ENCODE results near the gene ARHGAP6.

The ARHGAP6 gene

GRCh38 chrX:11438767-11439166, 227.0 kb downstream of the ARHGAP6 start:
- Mint-ChIP-seq H3K27ac (no peak overlapping the region), H3K4me1 (ENCODE audit: low read depth) (no peaks in the 10 kb centered on the region), H3K27me3 (peaks cover 1% of the 10 kb centered on the region), H3K36me3 (ENCODE audit: low read depth) (no peaks in the 10 kb centered on the region), H3K4me3 (no peak overlapping the region), H3K9me3 (no peaks in the 10 kb centered on the region)
- intact Hi-C loops (cut with micrococcal nuclease), result no loop called here

GRCh38 chrX:11438380-11438723, 227.4 kb downstream of the ARHGAP6 start:
- no peak overlapping the region for H3K27ac Mint-ChIP-seq
- intact Hi-C loops (cut with micrococcal nuclease), result no loop called here
- no peak overlapping the region for H3K4me3 Mint-ChIP-seq
- no peaks in the 10 kb centered on the region for H3K9me3 Mint-ChIP-seq
- no peaks in the 10 kb centered on the region for H3K4me1 Mint-ChIP-seq (ENCODE audit: low read depth)
- H3K27me3 Mint-ChIP-seq, result peaks cover 1% of the 10 kb centered on the region
- no peaks in the 10 kb centered on the region for H3K36me3 Mint-ChIP-seq (ENCODE audit: low read depth)

GRCh38 chrX:11437642-11438379, 227.9 kb downstream of the ARHGAP6 start:
- peaks cover 1% of the 10 kb centered on the region for H3K27me3 Mint-ChIP-seq
- no peaks in the 10 kb centered on the region for H3K9me3 Mint-ChIP-seq
- H3K36me3 Mint-ChIP-seq (ENCODE audit: low read depth), result no peaks in the 10 kb centered on the region
- H3K27ac Mint-ChIP-seq, result no peak overlapping the region
- H3K4me3 Mint-ChIP-seq, result no peak overlapping the region
- H3K4me1 Mint-ChIP-seq (ENCODE audit: low read depth), result no peaks in the 10 kb centered on the region
- intact Hi-C loops (cut with micrococcal nuclease), result no loop called here

- intact Hi-C loops (cut with micrococcal nuclease), result no loop called here
- Mint-ChIP-seq H3K9me3 (no peaks in the 10 kb centered on the region), H3K4me1 (ENCODE audit: low read depth) (peaks cover 7% of the 10 kb centered on the region), H3K27me3 (no peaks in the 10 kb centered on the region), H3K27ac (no peak overlapping the region), H3K4me3 (no peak overlapping the region), H3K36me3 (ENCODE audit: low read depth) (no peaks in the 10 kb centered on the region)
Observed at GRCh38 chrX:11435568-11435967, 230.2 kb downstream of the ARHGAP6 start.

GRCh38 chrX:11434607-11435006, 231.1 kb downstream of the ARHGAP6 start:
- Mint-ChIP-seq H3K4me1 (ENCODE audit: low read depth) (peaks cover 7% of the 10 kb centered on the region), H3K27me3 (no peaks in the 10 kb centered on the region), H3K36me3 (ENCODE audit: low read depth) (no peaks in the 10 kb centered on the region), H3K9me3 (no peaks in the 10 kb centered on the region), H3K4me3 (no peak overlapping the region), H3K27ac (no peak overlapping the region)
- intact Hi-C loops (cut with micrococcal nuclease), result no loop called here

GRCh38 chrX:11431786-11432185, 233.9 kb downstream of the ARHGAP6 start:
- no peak overlapping the region for H3K4me3 Mint-ChIP-seq
- H3K9me3 Mint-ChIP-seq, result no peaks in the 10 kb centered on the region
- no peak overlapping the region for H3K27ac Mint-ChIP-seq
- H3K4me1 Mint-ChIP-seq (ENCODE audit: low read depth), result peaks cover 11% of the 10 kb centered on the region
- peaks cover 15% of the 10 kb centered on the region for H3K27me3 Mint-ChIP-seq
- intact Hi-C loops (cut with micrococcal nuclease), result no loop called here
- no peaks in the 10 kb centered on the region for H3K36me3 Mint-ChIP-seq (ENCODE audit: low read depth)

- Mint-ChIP-seq H3K27ac (no peak overlapping the region), H3K27me3 (peaks cover 22% of the 10 kb centered on the region), H3K9me3 (no peaks in the 10 kb centered on the region), H3K4me1 (ENCODE audit: low read depth) (peaks cover 15% of the 10 kb centered on the region), H3K36me3 (ENCODE audit: low read depth) (no peaks in the 10 kb centered on the region), H3K4me3 (no peak overlapping the region)
- intact Hi-C loops (cut with micrococcal nuclease), result no loop called here
Observed at GRCh38 chrX:11430271-11430670, 235.4 kb downstream of the ARHGAP6 start.

- Mint-ChIP-seq H3K36me3 (ENCODE audit: low read depth) (no peaks in the 10 kb centered on the region), H3K9me3 (no peaks in the 10 kb centered on the region), H3K4me3 (no peak overlapping the region), H3K4me1 (ENCODE audit: low read depth) (peaks cover 15% of the 10 kb centered on the region), H3K27ac (no peak overlapping the region), H3K27me3 (peaks cover 22% of the 10 kb centered on the region)
- intact Hi-C loops (cut with micrococcal nuclease), result no loop called here
Observed at GRCh38 chrX:11429538-11430085, 236.1 kb downstream of the ARHGAP6 start.

- no peaks in the 10 kb centered on the region for H3K9me3 Mint-ChIP-seq
- peaks cover 26% of the 10 kb centered on the region for H3K4me1 Mint-ChIP-seq (ENCODE audit: low read depth)
- H3K27me3 Mint-ChIP-seq, result peaks cover 22% of the 10 kb centered on the region
- intact Hi-C loops (cut with micrococcal nuclease), result no loop called here
- H3K4me3 Mint-ChIP-seq, result peak overlapping the region; percentile 65
- no peaks in the 10 kb centered on the region for H3K36me3 Mint-ChIP-seq (ENCODE audit: low read depth)
- H3K27ac Mint-ChIP-seq, result peak overlapping the region; percentile 56
Observed at GRCh38 chrX:11427453-11428071, 238.2 kb downstream of the ARHGAP6 start.

- Mint-ChIP-seq H3K4me1 (ENCODE audit: low read depth) (peaks cover 30% of the 10 kb centered on the region), H3K9me3 (no peaks in the 10 kb centered on the region), H3K36me3 (ENCODE audit: low read depth) (no peaks in the 10 kb centered on the region), H3K4me3 (peak overlapping the region; percentile 65), H3K27me3 (peaks cover 22% of the 10 kb centered on the region), H3K27ac (peak overlapping the region; percentile 56)
- intact Hi-C loops (cut with micrococcal nuclease), result no loop called here
Observed at GRCh38 chrX:11426712-11427452, 238.8 kb downstream of the ARHGAP6 start.

- H3K27me3 Mint-ChIP-seq, result peaks cover 22% of the 10 kb centered on the region
- intact Hi-C loops (cut with micrococcal nuclease), result no loop called here
- no peaks in the 10 kb centered on the region for H3K9me3 Mint-ChIP-seq
- H3K27ac Mint-ChIP-seq, result no peak overlapping the region
- peaks cover 26% of the 10 kb centered on the region for H3K4me1 Mint-ChIP-seq (ENCODE audit: low read depth)
- H3K36me3 Mint-ChIP-seq (ENCODE audit: low read depth), result no peaks in the 10 kb centered on the region
- no peak overlapping the region for H3K4me3 Mint-ChIP-seq
Observed at GRCh38 chrX:11424903-11425674, 240.6 kb downstream of the ARHGAP6 start.

- peaks cover 26% of the 10 kb centered on the region for H3K4me1 Mint-ChIP-seq (ENCODE audit: low read depth)
- no peaks in the 10 kb centered on the region for H3K36me3 Mint-ChIP-seq (ENCODE audit: low read depth)
- no peaks in the 10 kb centered on the region for H3K9me3 Mint-ChIP-seq
- H3K27ac Mint-ChIP-seq, result peak overlapping the region; percentile 81
- peaks cover 20% of the 10 kb centered on the region for H3K27me3 Mint-ChIP-seq
- H3K4me3 Mint-ChIP-seq, result no peak overlapping the region
- intact Hi-C loops (cut with micrococcal nuclease), result no loop called here
Observed at GRCh38 chrX:11423949-11424348, 241.8 kb downstream of the ARHGAP6 start.

GRCh38 chrX:11423362-11423818, 242.3 kb downstream of the ARHGAP6 start:
- intact Hi-C loops (cut with micrococcal nuclease), result no loop called here
- Mint-ChIP-seq H3K36me3 (ENCODE audit: low read depth) (no peaks in the 10 kb centered on the region), H3K9me3 (no peaks in the 10 kb centered on the region), H3K27me3 (peaks cover 19% of the 10 kb centered on the region), H3K4me1 (ENCODE audit: low read depth) (peaks cover 26% of the 10 kb centered on the region), H3K27ac (peak overlapping the region; percentile 81), H3K4me3 (no peak overlapping the region)

Measured in dendritic cell treated with granulocyte-macrophage colony-stimulating factor and Interleukin-4, amounts not matched to agents 40 ng/mL and 50 ng/mL, for 4 days (primary cell).